HepG2 (cell line): ENCODE measurements around the gene DCAF4L1. TPM values are rescaled to one million over a fixed set of nuclear protein-coding genes. Genes with fewer than 3 reads are reported as not detected.

Experiments used
- E2F1 ChIP-seq: sonication (generic); formaldehyde crosslinking; IDR thresholded peaks from 2 replicates; pipeline ENCODE4 v1.5.0; 2020; ENCODE audit warnings: missing genetic modification reagents
- ETV5 ChIP-seq: IDR thresholded peaks from 2 replicates; pipeline ENCODE4 v1.6.1; 2018; ENCODE audit warnings: missing biosample characterization, missing genetic modification reagents, inconsistent platforms, borderline replicate concordance
- ETV6 ChIP-seq: sonication (generic); formaldehyde crosslinking; conservative IDR thresholded peaks from 2 replicates; pipeline ENCODE4 v1.4.0; 2020; ENCODE audit warnings: missing genetic modification reagents
- FOSL2 ChIP-seq: sonication (generic); formaldehyde crosslinking; IDR thresholded peaks from 2 replicates; pipeline ENCODE4 v1.4.0; 2020; ENCODE audit warnings: missing genetic modification reagents
- FOXJ3 ChIP-seq: sonication (generic); formaldehyde crosslinking; IDR thresholded peaks from 2 replicates; pipeline ENCODE4 v1.4.0; 2020; ENCODE audit warnings: missing genetic modification reagents, mild to moderate bottlenecking, borderline replicate concordance
- GABPB1 ChIP-seq: IDR thresholded peaks from 2 replicates; pipeline ENCODE4 v1.6.1; 2016; ENCODE audit warnings: mild to moderate bottlenecking, missing genetic modification reagents, moderate library complexity, missing compliant biosample characterization
- GPN1 ChIP-seq: sonication (generic); formaldehyde crosslinking; IDR thresholded peaks from 2 replicates; pipeline ENCODE4 v1.5.1; 2020; ENCODE audit warnings: missing genetic modification reagents, borderline replicate concordance
- HIC2 ChIP-seq: sonication (generic); formaldehyde crosslinking; IDR thresholded peaks from 2 replicates; pipeline ENCODE4 v1.9.0; 2022; ENCODE audit warnings: low read depth, missing genetic modification reagents
- KLF6 ChIP-seq: IDR thresholded peaks from 2 replicates; pipeline ENCODE4 v1.8.0; 2016; ENCODE audit warnings: missing biosample characterization, missing genetic modification reagents
- NCOA1 ChIP-seq: sonication (generic); formaldehyde crosslinking; IDR thresholded peaks from 2 replicates; pipeline ENCODE4 v1.9.0; 2021; ENCODE audit warnings: missing genetic modification reagents
- PAWR ChIP-seq: sonication (generic); formaldehyde crosslinking; IDR thresholded peaks from 2 replicates; pipeline ENCODE4 v1.4.0; 2020; ENCODE audit warnings: missing genetic modification reagents, mild to moderate bottlenecking, borderline replicate concordance
- PAX8 ChIP-seq: sonication (generic); formaldehyde crosslinking; IDR thresholded peaks from 2 replicates; pipeline ENCODE4 v1.8.0; 2022; ENCODE audit warnings: mild to moderate bottlenecking, missing genetic modification reagents, borderline replicate concordance
- POLR2G ChIP-seq: fragments of 200-400 bp; formaldehyde crosslinking; IDR thresholded peaks from 2 replicates; pipeline ENCODE4 v1.6.1; 2018; ENCODE audit warnings: mild to moderate bottlenecking, low read depth, low read length, moderate library complexity
- RFXANK ChIP-seq: IDR thresholded peaks from 2 replicates; pipeline ENCODE4 v1.6.1; 2016
- SALL1 ChIP-seq: sonication (generic); formaldehyde crosslinking; IDR thresholded peaks from 2 replicates; pipeline ENCODE4 v1.8.0; 2022; ENCODE audit warnings: mild to moderate bottlenecking, missing genetic modification reagents
- SAP130 ChIP-seq: IDR thresholded peaks from 2 replicates; pipeline ENCODE4 v1.6.1; 2016; ENCODE audit warnings: low read depth
- TCF12 ChIP-seq, 2 experiments: fragments of 450-650 bp in 1 of 2; sonication (generic) in 1 of 2; formaldehyde crosslinking in 1 of 2; IDR thresholded peaks; 2 replicates each; pipeline versions ENCODE4 v1.6.1 to v1.8.0; 2017 to 2022; ENCODE audit warnings: antibody characterized with exemption in 1 of 2, mild to moderate bottlenecking in 1 of 2, missing genetic modification reagents in 1 of 2, moderate library complexity in 1 of 2
- ZNF609 ChIP-seq: sonication (generic); formaldehyde crosslinking; IDR thresholded peaks from 2 replicates; pipeline ENCODE4 v1.4.0; 2020; ENCODE audit warnings: mild to moderate bottlenecking, missing genetic modification reagents, borderline replicate concordance
- ZNF775 ChIP-seq: sonication (generic); formaldehyde crosslinking; IDR thresholded peaks from 2 replicates; pipeline ENCODE4 v1.4.0; 2020; ENCODE audit warnings: missing genetic modification reagents, mild to moderate bottlenecking, moderate library complexity, borderline replicate concordance
- ZSCAN29 ChIP-seq: sonication (generic); formaldehyde crosslinking; conservative IDR thresholded peaks from 2 replicates; pipeline ENCODE4 v1.4.0; 2020; ENCODE audit warnings: mild to moderate bottlenecking, missing genetic modification reagents
- polyA plus RNA-seq, 8 experiments: library from polyadenylated mRNA; depleted of rRNA in 3 of 8; stranded (reverse) in 7 of 8; unstranded in 1 of 8; fragments of >200 nt; fragmentation: Illumina TruSeq in 4 of 8; extraction: Trizol in 4 of 8; gene quantifications; 2 replicates each; pipeline versions ENCODE4 v1.2.1 to v1.2.3, GENCODE V29; 2011 to 2016; ENCODE audit warnings: low read depth in 4 of 8, missing spikeins in 1 of 8, mixed read lengths in 1 of 8; ENCODE audit not compliant: insufficient read depth in 1 of 8
- total RNA-seq, 5 experiments: library from RNA; depleted of rRNA; stranded (reverse); fragments of >200 nt; fragmentation: Illumina TruSeq; extraction: Trizol; gene quantifications; 2 replicates each; pipeline ENCODE4 v1.2.3, GENCODE V29; 2016; ENCODE audit warnings: low read depth in 1 of 5

The DCAF4L1 gene
- total and polyA plus RNA-seq, 2 of the 13 experiments (the other 11 are each of a cell fraction or from before 2014, with no cell fraction given) = 0.05 to 0.09 TPM

- TF ChIP-seq HIC2 (CRISPR knock-in tag) (no peak), NCOA1 (peak; percentile 69; the same call in 1 of the 2 replicates), ZNF609 (CRISPR knock-in tag) (peak; percentile 51; the same call in 1 of the 2 replicates), GABPB1 (peak; percentile 98), ZSCAN29 (no peak), GPN1 (CRISPR knock-in tag) (0 out of 2 replicates have a peak, but pooled peaks have one; percentile 28), POLR2G (peak; percentile 86), RFXANK (0 out of 2 replicates have a peak, but pooled peaks have one; percentile 38), ETV5 (CRISPR knock-in tag) (peak; percentile 56; the same call in 1 of the 2 replicates), SALL1 (peak; percentile 64), KLF6 (CRISPR knock-in tag) (peak; percentile 44; the same call in 1 of the 2 replicates), ETV6 (peak; percentile 30; the same call in 1 of the 2 replicates), TCF12 (IDR thresholded peaks at IDR 0.05) (no peak), TCF12 (CRISPR knock-in tag; IDR thresholded peaks at IDR 0.05) (no peak), PAWR (CRISPR knock-in tag) (no peak), SAP130 (CRISPR knock-in tag) (peak; percentile 94), PAX8 (peak; percentile 95; the same call in 1 of the 2 replicates), FOXJ3 (CRISPR knock-in tag) (peak; percentile 78; the same call in 1 of the 2 replicates), ZNF775 (CRISPR knock-in tag) (peak; percentile 66; the same call in 1 of the 2 replicates), E2F1 (CRISPR knock-in tag) (peak; percentile 15; the same call in 1 of the 2 replicates), FOSL2 (CRISPR knock-in tag) (peak; percentile 12; the same call in 1 of the 2 replicates)
Observed at GRCh38 chr4:41934901-41935651, 46.5 kb upstream of the DCAF4L1 start, which contains the start of gene TMEM33 (continued).
